HL-60 (cell line): ENCODE measurements around the gene PARVB.

Source experiments
- CTCF ChIP-seq: IDR thresholded peaks from one replicate; pipeline ENCODE4 v1.5.1; 2011; ENCODE audit warnings: low read length, control low read depth, inconsistent platforms; ENCODE audit not compliant: insufficient read depth
- POLR2AphosphoS5 ChIP-seq: IDR thresholded peaks from 2 replicates; pipeline ENCODE4 v1.6.1; 2012; ENCODE audit warnings: low read depth
- REST ChIP-seq: IDR thresholded peaks from 2 replicates; pipeline ENCODE4 v1.6.1; 2012; ENCODE audit warnings: low read depth; ENCODE audit not compliant: insufficient replicate concordance
- SPI1 ChIP-seq: IDR thresholded peaks from 2 replicates; pipeline ENCODE4 v1.6.1; 2012; ENCODE audit warnings: low read depth, mild to moderate bottlenecking, borderline replicate concordance

DNA sequence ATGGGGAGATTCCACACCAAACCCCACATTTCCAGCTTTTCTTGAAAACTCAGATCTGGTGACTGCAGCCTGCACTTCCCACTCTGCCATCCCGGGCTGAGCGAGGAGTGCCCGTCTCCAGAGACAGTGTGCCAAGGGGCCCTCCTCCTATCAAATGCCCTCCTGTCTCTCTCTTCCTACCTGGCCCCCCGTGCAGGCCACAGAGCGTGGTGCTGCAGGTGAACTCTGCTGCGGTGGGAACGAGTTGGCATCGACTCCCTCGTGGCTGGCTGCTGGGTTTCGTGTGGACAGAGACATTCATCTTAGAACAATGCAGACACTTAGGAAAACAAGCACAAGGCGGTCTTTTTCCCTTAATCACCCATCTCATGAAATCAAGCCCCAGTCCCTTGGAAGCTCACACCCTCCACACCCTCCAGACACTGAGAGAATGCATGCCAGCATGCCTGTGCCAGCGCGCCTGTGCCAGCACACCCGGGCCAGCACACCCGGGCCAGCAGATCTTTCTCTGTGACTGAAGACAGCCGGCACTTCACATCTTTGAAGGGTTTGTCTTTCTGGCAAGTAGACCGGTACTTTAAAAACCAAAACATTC, 65.0 kb downstream of the PARVB start:
- TF ChIP-seq REST (no peak), CTCF (no peak), POLR2AphosphoS5 (no peak), SPI1 (no peak)
